WTC11 (cell line): ENCODE data around the gene TNFRSF19. TPM values are rescaled to one million over a fixed set of nuclear protein-coding genes. Genes with fewer than 3 reads are reported as not detected.

Source experiments
- ATAC-seq: fragments of 200-7000 bp; cut with Tn5 transposase; 2 replicates; pipeline ENCODE4 v1.10.0; 2021; ENCODE audit warnings: mild to moderate bottlenecking, moderate library complexity
- CTCF ChIA-PET: fragments of 300-600 bp; sonication (Branson Sonifier 250); formaldehyde crosslinking; loops from one replicate; lab custom pipeline; 2021; ENCODE audit warnings: antibody characterized with exemption; lab: Charles Lee
- POLR2A ChIA-PET: fragments of 350-600 bp; sonication (Branson Sonifier 250); formaldehyde crosslinking; loops from one replicate; lab custom pipeline; 2021; ENCODE audit warnings: antibody characterized with exemption; lab: Charles Lee
- DNase-seq: peaks from one replicate; pipeline ENCODE4 v3.0.0; 2021; ENCODE audit warnings: low spot score
- H3K27ac Mint-ChIP-seq: 2 replicates; pipeline ENCODE4 v1.8.0; 2021; ENCODE audit warnings: mixed read lengths
- H3K27me3 Mint-ChIP-seq: 2 replicates; pipeline ENCODE4 v1.8.0; 2021; ENCODE audit warnings: low read depth, mild to moderate bottlenecking, moderate library complexity, mixed read lengths
- H3K36me3 Mint-ChIP-seq: 2 replicates; pipeline ENCODE4 v1.8.0; 2021; ENCODE audit warnings: mixed read lengths
- H3K4me1 Mint-ChIP-seq: 2 replicates; pipeline ENCODE4 v1.8.0; 2022; ENCODE audit warnings: mixed read lengths
- H3K4me3 Mint-ChIP-seq: 2 replicates; pipeline ENCODE4 v1.8.0; 2021; ENCODE audit warnings: mild to moderate bottlenecking, moderate library complexity, mixed read lengths
- H3K9me3 Mint-ChIP-seq: 2 replicates; pipeline ENCODE4 v1.8.0; 2021; ENCODE audit warnings: mixed read lengths
- ERG ChIP-seq: fragments of 250-450 bp; sonication (Bioruptor Pico); IDR thresholded peaks from 2 replicates; pipeline ENCODE4 v1.8.0; 2021; ENCODE audit warnings: mild to moderate bottlenecking
- GRHL2 ChIP-seq: fragments of 250-450 bp; sonication (Bioruptor Pico); IDR thresholded peaks from 2 replicates; pipeline ENCODE4 v1.8.0; 2022; ENCODE audit warnings: mild to moderate bottlenecking, moderate library complexity; ENCODE audit not compliant: insufficient replicate concordance, severe bottlenecking
- NR3C1 ChIP-seq: sonication (generic); formaldehyde crosslinking; conservative IDR thresholded peaks from 2 replicates; pipeline ENCODE4 v1.8.1; 2023; ENCODE audit warnings: low read depth, mild to moderate bottlenecking, missing genetic modification reagents
- SOX15 ChIP-seq: fragments of 250-450 bp; sonication (Bioruptor Pico); IDR thresholded peaks from 2 replicates; pipeline ENCODE4 v1.9.0; 2021; ENCODE audit warnings: mild to moderate bottlenecking
- USF1 ChIP-seq: sonication (generic); formaldehyde crosslinking; IDR thresholded peaks from 2 replicates; pipeline ENCODE4 v1.8.0; 2022; ENCODE audit warnings: mild to moderate bottlenecking, missing genetic modification reagents
- ZNF121 ChIP-seq: sonication (generic); formaldehyde crosslinking; IDR thresholded peaks from 2 replicates; pipeline ENCODE4 v1.8.0; 2023; ENCODE audit warnings: missing genetic modification reagents
- ZNF263 ChIP-seq: sonication (generic); formaldehyde crosslinking; IDR thresholded peaks from 2 replicates; pipeline ENCODE4 v1.8.1; 2022; ENCODE audit warnings: low read depth, mild to moderate bottlenecking, moderate library complexity, missing genetic modification reagents
- ZNF317 ChIP-seq: sonication (generic); formaldehyde crosslinking; IDR thresholded peaks from 2 replicates; pipeline ENCODE4 v1.8.1; 2023; ENCODE audit warnings: low read depth, mild to moderate bottlenecking, moderate library complexity, missing genetic modification reagents, borderline replicate concordance
- total RNA-seq: library from RNA; stranded (reverse); gene quantifications from 3 replicates; pipeline ENCODE4 v1.2.3, GENCODE V29; 2021
- TF ChIP-seq, protein P1 (sequence below): sonication (generic); formaldehyde crosslinking; IDR thresholded peaks from 2 replicates; pipeline ENCODE4 v1.8.1; 2023; ENCODE audit warnings: mild to moderate bottlenecking, missing genetic modification reagents, moderate library complexity
- TF ChIP-seq, protein P2 (sequence below): sonication (generic); formaldehyde crosslinking; IDR thresholded peaks from 2 replicates; pipeline ENCODE4 v1.8.1; 2023; ENCODE audit warnings: mild to moderate bottlenecking, moderate library complexity, missing genetic modification reagents
- TF ChIP-seq, protein P3 (sequence below): sonication (generic); formaldehyde crosslinking; IDR thresholded peaks from 2 replicates; pipeline ENCODE4 v1.8.0; 2022; ENCODE audit warnings: mild to moderate bottlenecking, missing genetic modification reagents
- TF ChIP-seq, protein P4 (sequence below): fragments of 250-450 bp; sonication (Bioruptor Pico); conservative IDR thresholded peaks from 2 replicates; pipeline ENCODE4 v1.9.0; 2021; ENCODE audit warnings: mild to moderate bottlenecking
- TF ChIP-seq, protein P5 (sequence below): sonication (generic); formaldehyde crosslinking; IDR thresholded peaks from 2 replicates; pipeline ENCODE4 v1.8.0; 2023; ENCODE audit warnings: mild to moderate bottlenecking, missing genetic modification reagents

TNFRSF19 gene
- total RNA-seq, 1 experiment from 2014 or later: 0.20 TPM

DNA sequence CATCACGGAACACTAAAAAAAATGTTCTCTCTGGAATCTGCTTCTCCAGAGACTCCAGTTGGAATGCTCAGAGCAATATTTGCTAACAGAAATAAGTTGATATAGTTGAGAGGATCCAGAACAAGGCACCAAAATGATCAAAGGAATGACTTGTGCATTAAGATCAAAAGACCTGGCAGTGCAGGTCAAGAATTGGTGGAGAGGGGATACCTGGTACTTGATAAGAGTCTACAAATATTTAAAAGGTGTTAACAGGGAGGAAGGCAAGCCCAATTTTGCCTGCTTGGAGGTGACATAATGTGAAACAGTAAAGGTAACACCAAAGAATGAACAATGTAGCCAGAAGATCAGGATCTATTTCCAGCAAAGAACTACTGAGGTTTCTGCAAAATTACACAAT is 20.0 kb upstream of the TNFRSF19 start:
- TF ChIP-seq GRHL2 (CRISPR knock-in tag) (no peak), ZNF317 (CRISPR knock-in tag) (no peak), USF1 (CRISPR knock-in tag) (no peak)
- TF ChIP-seq, protein P1, sequence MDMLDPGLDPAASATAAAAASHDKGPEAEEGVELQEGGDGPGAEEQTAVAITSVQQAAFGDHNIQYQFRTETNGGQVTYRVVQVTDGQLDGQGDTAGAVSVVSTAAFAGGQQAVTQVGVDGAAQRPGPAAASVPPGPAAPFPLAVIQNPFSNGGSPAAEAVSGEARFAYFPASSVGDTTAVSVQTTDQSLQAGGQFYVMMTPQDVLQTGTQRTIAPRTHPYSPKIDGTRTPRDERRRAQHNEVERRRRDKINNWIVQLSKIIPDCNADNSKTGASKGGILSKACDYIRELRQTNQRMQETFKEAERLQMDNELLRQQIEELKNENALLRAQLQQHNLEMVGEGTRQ (CRISPR knock-in tag): no peak
- TF ChIP-seq, protein P2, sequence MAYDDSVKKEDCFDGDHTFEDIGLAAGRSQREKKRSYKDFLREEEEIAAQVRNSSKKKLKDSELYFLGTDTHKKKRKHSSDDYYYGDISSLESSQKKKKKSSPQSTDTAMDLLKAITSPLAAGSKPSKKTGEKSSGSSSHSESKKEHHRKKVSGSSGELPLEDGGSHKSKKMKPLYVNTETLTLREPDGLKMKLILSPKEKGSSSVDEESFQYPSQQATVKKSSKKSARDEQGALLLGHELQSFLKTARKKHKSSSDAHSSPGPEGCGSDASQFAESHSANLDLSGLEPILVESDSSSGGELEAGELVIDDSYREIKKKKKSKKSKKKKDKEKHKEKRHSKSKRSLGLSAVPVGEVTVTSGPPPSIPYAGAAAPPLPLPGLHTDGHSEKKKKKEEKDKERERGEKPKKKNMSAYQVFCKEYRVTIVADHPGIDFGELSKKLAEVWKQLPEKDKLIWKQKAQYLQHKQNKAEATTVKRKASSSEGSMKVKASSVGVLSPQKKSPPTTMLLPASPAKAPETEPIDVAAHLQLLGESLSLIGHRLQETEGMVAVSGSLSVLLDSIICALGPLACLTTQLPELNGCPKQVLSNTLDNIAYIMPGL (CRISPR knock-in tag): no peak
- TF ChIP-seq, protein P3, sequence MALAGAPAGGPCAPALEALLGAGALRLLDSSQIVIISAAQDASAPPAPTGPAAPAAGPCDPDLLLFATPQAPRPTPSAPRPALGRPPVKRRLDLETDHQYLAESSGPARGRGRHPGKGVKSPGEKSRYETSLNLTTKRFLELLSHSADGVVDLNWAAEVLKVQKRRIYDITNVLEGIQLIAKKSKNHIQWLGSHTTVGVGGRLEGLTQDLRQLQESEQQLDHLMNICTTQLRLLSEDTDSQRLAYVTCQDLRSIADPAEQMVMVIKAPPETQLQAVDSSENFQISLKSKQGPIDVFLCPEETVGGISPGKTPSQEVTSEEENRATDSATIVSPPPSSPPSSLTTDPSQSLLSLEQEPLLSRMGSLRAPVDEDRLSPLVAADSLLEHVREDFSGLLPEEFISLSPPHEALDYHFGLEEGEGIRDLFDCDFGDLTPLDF (CRISPR knock-in tag): no peak
- TF ChIP-seq, protein P4, sequence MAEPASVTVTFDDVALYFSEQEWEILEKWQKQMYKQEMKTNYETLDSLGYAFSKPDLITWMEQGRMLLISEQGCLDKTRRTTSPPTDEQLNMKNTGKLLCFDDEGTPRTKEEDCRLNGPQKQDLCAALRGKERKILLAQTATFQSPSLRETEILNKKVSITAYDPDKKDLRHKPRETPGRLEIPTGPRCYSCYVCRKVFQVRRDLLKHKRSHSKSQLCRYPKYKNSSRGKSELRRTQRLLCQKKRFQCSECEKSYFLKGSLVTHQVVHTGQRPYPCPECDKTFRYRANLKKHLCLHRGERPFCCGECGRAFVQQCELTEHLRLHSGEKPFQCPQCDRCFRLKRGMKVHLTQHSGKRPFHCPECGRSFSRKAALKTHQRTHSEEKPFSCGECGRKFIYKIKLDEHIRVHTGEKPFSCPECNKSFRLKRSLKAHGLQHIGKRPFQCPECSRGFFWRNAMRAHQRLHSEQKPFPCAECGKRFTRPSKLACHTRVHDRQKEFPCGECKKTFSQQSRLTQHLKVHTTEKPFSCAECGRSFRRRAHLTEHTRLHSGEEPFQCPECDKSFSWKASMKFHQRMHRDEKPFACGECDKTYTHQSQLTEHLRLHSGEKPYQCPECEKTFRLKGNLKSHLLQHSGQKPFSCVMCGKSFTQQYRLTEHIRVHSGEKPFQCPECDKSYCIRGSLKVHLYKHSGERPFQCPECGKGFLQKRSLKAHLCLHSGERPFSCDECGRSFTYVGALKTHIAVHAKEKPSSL: no peak
- TF ChIP-seq, all 79 proteins: peak for 0
- ChIA-PET POLR2A (no interaction called here), CTCF (no interaction called here)
- Mint-ChIP-seq H3K27ac (no peak overlapping the region), H3K9me3 (no peaks in the 10 kb centered on the region), H3K4me3 (no peak overlapping the region), H3K36me3 (no peaks in the 10 kb centered on the region), H3K4me1 (peaks cover 21% of the 10 kb centered on the region), H3K27me3 (peaks cover 12% of the 10 kb centered on the region; the same call in 1 of the 2 replicates)
- ATAC-seq: no peak
- DNase-seq: no peak

GRCh38 chr13:23551213-23552008 is 18.8 kb upstream of the TNFRSF19 start:
- POLR2A ChIA-PET: no interaction called here
- H3K36me3 Mint-ChIP-seq: no peaks in the 10 kb centered on the region
- ATAC-seq: no peak
- CTCF ChIA-PET: interaction anchor here (1.2 kb wide), 1 partner anchor 191 kb away, joined by 4 read pairs; no protein-coding TSS in a partner anchor
- H3K4me3 Mint-ChIP-seq: no peak overlapping the region
- no peaks in the 10 kb centered on the region for H3K9me3 Mint-ChIP-seq
- TF ChIP-seq ZNF121 (CRISPR knock-in tag) (peak; percentile 87), ZNF263 (CRISPR knock-in tag) (no peak)
- DNase-seq: no peak
- H3K4me1 Mint-ChIP-seq: peaks cover 21% of the 10 kb centered on the region
- H3K27me3 Mint-ChIP-seq: peaks cover 11% of the 10 kb centered on the region; the same call in 1 of the 2 replicates
- H3K27ac Mint-ChIP-seq: no peak overlapping the region; the same call in 1 of the 2 replicates

DNA sequence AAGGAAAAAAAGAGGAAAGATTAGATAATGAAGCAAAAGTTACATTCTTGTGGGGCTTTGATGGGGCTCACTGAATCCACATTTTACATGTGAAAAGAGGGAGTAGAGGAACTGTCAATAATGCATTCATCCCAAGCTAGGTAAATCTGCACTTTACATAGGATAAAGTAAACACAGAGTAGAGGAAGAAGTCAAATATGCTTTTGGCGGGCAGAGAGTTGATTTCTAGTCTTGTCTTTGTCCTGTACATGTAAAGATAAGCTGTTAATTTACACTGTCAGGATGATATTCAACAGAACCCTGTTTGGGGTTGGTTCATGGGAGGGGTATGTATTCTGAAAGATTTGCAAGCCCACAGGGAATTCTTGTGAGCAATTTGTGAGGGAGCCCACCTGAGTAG is 18.0 kb upstream of the TNFRSF19 start:
- TF ChIP-seq NR3C1 (CRISPR knock-in tag) (no peak), ERG (CRISPR knock-in tag) (no peak), SOX15 (no peak)
- TF ChIP-seq, protein P5, sequence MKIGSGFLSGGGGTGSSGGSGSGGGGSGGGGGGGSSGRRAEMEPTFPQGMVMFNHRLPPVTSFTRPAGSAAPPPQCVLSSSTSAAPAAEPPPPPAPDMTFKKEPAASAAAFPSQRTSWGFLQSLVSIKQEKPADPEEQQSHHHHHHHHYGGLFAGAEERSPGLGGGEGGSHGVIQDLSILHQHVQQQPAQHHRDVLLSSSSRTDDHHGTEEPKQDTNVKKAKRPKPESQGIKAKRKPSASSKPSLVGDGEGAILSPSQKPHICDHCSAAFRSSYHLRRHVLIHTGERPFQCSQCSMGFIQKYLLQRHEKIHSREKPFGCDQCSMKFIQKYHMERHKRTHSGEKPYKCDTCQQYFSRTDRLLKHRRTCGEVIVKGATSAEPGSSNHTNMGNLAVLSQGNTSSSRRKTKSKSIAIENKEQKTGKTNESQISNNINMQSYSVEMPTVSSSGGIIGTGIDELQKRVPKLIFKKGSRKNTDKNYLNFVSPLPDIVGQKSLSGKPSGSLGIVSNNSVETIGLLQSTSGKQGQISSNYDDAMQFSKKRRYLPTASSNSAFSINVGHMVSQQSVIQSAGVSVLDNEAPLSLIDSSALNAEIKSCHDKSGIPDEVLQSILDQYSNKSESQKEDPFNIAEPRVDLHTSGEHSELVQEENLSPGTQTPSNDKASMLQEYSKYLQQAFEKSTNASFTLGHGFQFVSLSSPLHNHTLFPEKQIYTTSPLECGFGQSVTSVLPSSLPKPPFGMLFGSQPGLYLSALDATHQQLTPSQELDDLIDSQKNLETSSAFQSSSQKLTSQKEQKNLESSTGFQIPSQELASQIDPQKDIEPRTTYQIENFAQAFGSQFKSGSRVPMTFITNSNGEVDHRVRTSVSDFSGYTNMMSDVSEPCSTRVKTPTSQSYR (CRISPR knock-in tag): no peak
- TF ChIP-seq, all 79 proteins: peak for 0
- peaks cover 4% of the 10 kb centered on the region; the same call in 1 of the 2 replicates for H3K27me3 Mint-ChIP-seq
- ATAC-seq: no peak
- peaks cover 21% of the 10 kb centered on the region for H3K4me1 Mint-ChIP-seq
- no peaks in the 10 kb centered on the region for H3K9me3 Mint-ChIP-seq
- ChIA-PET CTCF (no interaction called here), POLR2A (no interaction called here)
- H3K36me3 Mint-ChIP-seq: no peaks in the 10 kb centered on the region
- no peak overlapping the region for H3K4me3 Mint-ChIP-seq
- DNase-seq: no peak
- no peak overlapping the region for H3K27ac Mint-ChIP-seq
